ENCODE data around the gene HLCS.

Gene HLCS

DNA sequence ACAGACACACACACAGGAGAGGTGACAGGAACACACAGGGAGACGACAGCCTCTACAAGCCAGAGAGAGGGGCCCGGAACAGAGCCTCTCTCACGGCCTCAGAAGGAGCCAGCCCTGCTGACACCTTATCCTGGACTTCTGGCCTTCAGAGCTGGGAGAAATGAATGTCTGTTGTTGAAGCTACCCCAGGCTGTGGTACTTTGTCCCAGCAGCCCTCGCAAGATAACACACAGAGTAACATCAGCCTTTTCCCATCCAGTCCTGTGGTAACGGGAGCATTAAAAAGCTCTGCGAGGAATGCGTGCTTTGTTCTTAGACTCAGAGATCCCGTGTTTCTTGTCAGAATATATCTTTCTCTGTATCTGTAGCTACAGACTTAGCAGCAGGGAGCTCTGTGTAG, 136.4 kb downstream of the HLCS start:
- no peaks in the 10 kb centered on the region for H3K36me3 ChIP-seq
- no peak overlapping the region for H3K4me3 ChIP-seq (ENCODE audit: low read depth in 1 of 2, low read length in 1 of 2)
- H3K27ac ChIP-seq: no peak overlapping the region
- no peaks in the 10 kb centered on the region for H3K4me1 ChIP-seq (ENCODE audit: control insufficient read depth in 1 of 2, insufficient read depth in 1 of 2, low read depth in 1 of 2, low read length in 1 of 2)
- peaks cover 11% of the 10 kb centered on the region for H3K27me3 ChIP-seq
- no peaks in the 10 kb centered on the region for H3K9me3 ChIP-seq
- TF ChIP-seq, protein P1, sequence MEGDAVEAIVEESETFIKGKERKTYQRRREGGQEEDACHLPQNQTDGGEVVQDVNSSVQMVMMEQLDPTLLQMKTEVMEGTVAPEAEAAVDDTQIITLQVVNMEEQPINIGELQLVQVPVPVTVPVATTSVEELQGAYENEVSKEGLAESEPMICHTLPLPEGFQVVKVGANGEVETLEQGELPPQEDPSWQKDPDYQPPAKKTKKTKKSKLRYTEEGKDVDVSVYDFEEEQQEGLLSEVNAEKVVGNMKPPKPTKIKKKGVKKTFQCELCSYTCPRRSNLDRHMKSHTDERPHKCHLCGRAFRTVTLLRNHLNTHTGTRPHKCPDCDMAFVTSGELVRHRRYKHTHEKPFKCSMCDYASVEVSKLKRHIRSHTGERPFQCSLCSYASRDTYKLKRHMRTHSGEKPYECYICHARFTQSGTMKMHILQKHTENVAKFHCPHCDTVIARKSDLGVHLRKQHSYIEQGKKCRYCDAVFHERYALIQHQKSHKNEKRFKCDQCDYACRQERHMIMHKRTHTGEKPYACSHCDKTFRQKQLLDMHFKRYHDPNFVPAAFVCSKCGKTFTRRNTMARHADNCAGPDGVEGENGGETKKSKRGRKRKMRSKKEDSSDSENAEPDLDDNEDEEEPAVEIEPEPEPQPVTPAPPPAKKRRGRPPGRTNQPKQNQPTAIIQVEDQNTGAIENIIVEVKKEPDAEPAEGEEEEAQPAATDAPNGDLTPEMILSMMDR (IDR thresholded peaks at IDR 0.05): no peak

DNA sequence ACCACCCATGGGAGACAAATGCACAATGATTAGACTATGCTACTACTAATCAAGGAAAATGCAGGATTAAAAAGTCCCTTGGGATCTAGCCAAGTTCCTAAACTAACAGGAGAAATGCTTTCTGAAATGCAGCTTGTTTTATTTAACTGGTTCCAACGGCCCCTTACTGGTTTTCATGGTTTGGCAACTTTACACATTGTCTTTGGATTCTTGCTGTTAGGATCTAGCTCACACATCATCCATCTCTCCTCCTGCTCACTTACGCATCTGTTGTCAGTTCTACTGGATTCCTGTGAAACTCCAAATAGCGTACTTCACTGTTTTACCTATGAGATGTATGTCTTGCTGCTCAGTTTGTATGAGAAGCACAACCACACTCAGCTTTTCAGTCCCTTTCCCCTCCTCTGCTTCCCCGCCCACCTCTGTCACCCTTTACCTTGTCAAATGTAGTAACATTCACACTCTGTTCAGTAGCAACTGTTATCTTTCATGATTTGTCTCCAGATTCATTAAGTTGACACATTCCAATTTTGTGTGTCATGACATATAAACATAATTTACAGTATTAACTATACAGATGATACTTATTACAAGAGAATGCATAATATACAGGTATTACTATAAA, 137.5 kb downstream of the HLCS start:
- TF ChIP-seq, protein P1 (IDR thresholded peaks at IDR 0.05): no peak
- H3K9me3 ChIP-seq: no peaks in the 10 kb centered on the region
- no peak overlapping the region for H3K4me3 ChIP-seq (ENCODE audit: low read depth in 1 of 2, low read length in 1 of 2)
- H3K36me3 ChIP-seq: no peaks in the 10 kb centered on the region
- no peak overlapping the region for H3K27ac ChIP-seq
- H3K27me3 ChIP-seq: peaks cover 11% of the 10 kb centered on the region
- no peaks in the 10 kb centered on the region for H3K4me1 ChIP-seq (ENCODE audit: control insufficient read depth in 1 of 2, insufficient read depth in 1 of 2, low read depth in 1 of 2, low read length in 1 of 2)

DNA sequence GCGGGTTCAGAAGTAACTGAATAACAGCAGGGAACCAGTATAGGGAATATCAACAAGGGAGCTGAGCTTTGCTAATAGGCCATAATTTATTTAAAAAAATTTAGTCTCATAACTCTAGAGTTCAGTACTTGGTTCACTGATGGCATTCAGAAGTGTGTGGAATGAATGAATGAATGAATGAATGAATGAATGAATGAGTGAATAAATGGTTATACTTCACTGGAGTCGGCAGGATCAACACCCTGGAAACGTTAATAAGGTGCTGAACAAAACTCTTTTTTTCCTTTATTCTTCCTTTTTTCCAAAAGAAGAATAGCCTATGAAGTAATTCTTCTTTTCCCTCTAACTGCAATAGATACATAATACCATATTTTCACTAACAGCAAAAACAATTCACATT, 138.3 kb downstream of the HLCS start:
- H3K9me3 ChIP-seq: no peaks in the 10 kb centered on the region
- H3K36me3 ChIP-seq: no peaks in the 10 kb centered on the region
- H3K4me1 ChIP-seq (ENCODE audit: control insufficient read depth in 1 of 2, insufficient read depth in 1 of 2, low read depth in 1 of 2, low read length in 1 of 2): no peaks in the 10 kb centered on the region
- TF ChIP-seq, protein P1 (IDR thresholded peaks at IDR 0.05): no peak
- no peak overlapping the region for H3K27ac ChIP-seq
- peaks cover 11% of the 10 kb centered on the region for H3K27me3 ChIP-seq
- no peak overlapping the region for H3K4me3 ChIP-seq (ENCODE audit: low read depth in 1 of 2, low read length in 1 of 2)

DNA sequence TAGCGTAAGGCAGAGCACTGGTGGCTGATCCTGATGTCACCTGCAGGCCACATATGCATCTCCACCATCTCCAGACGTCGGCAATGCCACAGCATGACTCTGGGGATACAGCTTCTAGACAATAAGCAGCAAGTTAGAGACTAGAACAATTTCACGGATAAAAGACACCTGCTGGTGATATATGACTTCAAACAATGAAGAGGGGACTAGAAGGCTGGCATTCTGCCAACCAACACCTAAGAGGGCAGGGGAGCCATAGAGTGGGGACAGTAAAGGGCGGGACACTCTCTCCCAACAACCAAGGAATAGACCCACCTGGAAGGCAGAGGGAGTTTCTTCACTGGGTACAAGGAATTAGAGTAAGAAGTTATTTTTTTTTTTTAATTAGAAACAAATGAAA, 140.8 kb downstream of the HLCS start:
- Histone ChIP-seq H3K4me1 (ENCODE audit: control insufficient read depth in 1 of 2, insufficient read depth in 1 of 2, low read depth in 1 of 2, low read length in 1 of 2) (no peaks in the 10 kb centered on the region), H3K4me3 (ENCODE audit: low read depth in 1 of 2, low read length in 1 of 2) (no peak overlapping the region), H3K36me3 (no peaks in the 10 kb centered on the region), H3K9me3 (no peaks in the 10 kb centered on the region), H3K27me3 (peaks cover 11% of the 10 kb centered on the region), H3K27ac (no peak overlapping the region)
- TF ChIP-seq, protein P1 (IDR thresholded peaks at IDR 0.05): no peak

DNA sequence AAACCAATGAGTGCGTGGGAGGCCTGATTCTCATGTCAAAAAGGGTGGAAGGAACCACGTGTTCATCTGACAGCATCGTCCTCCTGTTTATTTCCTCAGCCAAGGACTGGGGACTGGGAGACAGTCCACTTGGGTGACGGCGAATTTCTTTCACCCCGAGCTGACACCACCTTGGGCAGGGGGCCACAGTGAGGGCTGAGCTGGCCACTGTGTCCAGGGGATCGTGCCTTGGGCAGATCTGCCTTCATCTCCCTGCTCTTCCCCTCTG, 145.5 kb downstream of the HLCS start:
- no peaks in the 10 kb centered on the region for H3K36me3 ChIP-seq
- TF ChIP-seq, protein P1 (IDR thresholded peaks at IDR 0.05): no peak
- no peaks in the 10 kb centered on the region for H3K4me1 ChIP-seq (ENCODE audit: control insufficient read depth in 1 of 2, insufficient read depth in 1 of 2, low read depth in 1 of 2, low read length in 1 of 2)
- H3K27ac ChIP-seq: no peak overlapping the region
- no peak overlapping the region for H3K4me3 ChIP-seq (ENCODE audit: low read depth in 1 of 2, low read length in 1 of 2)
- H3K27me3 ChIP-seq: no peaks in the 10 kb centered on the region
- H3K9me3 ChIP-seq: no peaks in the 10 kb centered on the region
